ENCODE measurements around the gene RFPL2.
"Not testable (repeated sequence)": the region's sequence is repeated elsewhere in the genome, so short reads cannot be mapped to it uniquely, and the experiment has no call there.

- not testable (repeated sequence) for TF ChIP-seq POLR2AphosphoS5 (IDR thresholded peaks at IDR 0.05; ENCODE audit: low read depth, low read length); CTCF (CRISPR knock-in tag; IDR thresholded peaks at IDR 0.05); EZH2 (conservative IDR thresholded peaks at IDR 0.05; ENCODE audit: low read depth, low read length); CHCHD3 (CRISPR knock-in tag; IDR thresholded peaks at IDR 0.05); ELF1 (CRISPR knock-in tag; IDR thresholded peaks at IDR 0.05); ZNF496 (CRISPR knock-in tag; IDR thresholded peaks at IDR 0.05; ENCODE audit: insufficient replicate concordance); JARID2 (CRISPR knock-in tag; IDR thresholded peaks at IDR 0.05; ENCODE audit: insufficient replicate concordance); HNRNPH1 (optimal IDR thresholded peaks at IDR 0.05; ENCODE audit: low read depth, low read length); ZNF143 (CRISPR knock-in tag; IDR thresholded peaks at IDR 0.05); MAFK (conservative IDR thresholded peaks at IDR 0.05 in 1 of 2, IDR thresholded peaks at IDR 0.05 in 1 of 2; ENCODE audit: low read length in 2 of 2); DDIT3 (CRISPR knock-in tag; IDR thresholded peaks at IDR 0.05); ATF1 (CRISPR knock-in tag; IDR thresholded peaks at IDR 0.05)
These were observed 57.7 kb downstream of the RFPL2 start for GRCh38 chr22:32147128-32147527.

Measured in HepG2 (cell line).